Endothelial cell of umbilical vein (primary cell): ENCODE results near the gene ETV3. TPM values are rescaled to one million over a fixed set of nuclear protein-coding genes. Genes with fewer than 3 reads are reported as not detected.

Experiments used
- BruUV-seq: library from RNA; stranded (reverse); fragments of 400-500 nt; replicated peaks from 2 replicates; lab custom pipeline; 2021; lab: Mats Ljungman, UMichigan
- CTCF ChIA-PET: fragments of 300-600, 350-600 bp; sonication (Branson Sonifier 250); formaldehyde crosslinking; loops from one replicate; lab custom pipeline; 2021; ENCODE audit warnings: antibody characterized with exemption, inconsistent platforms; lab: Charles Lee
- POLR2A ChIA-PET: fragments of 300-600, 350-600 bp; sonication (Branson Sonifier 250); formaldehyde crosslinking; loops from one replicate; lab custom pipeline; 2021; ENCODE audit warnings: antibody characterized with exemption, inconsistent platforms; lab: Charles Lee
- DNase-seq: peaks from one replicate; pipeline ENCODE4 v3.0.0-alpha.2; 2011; ENCODE audit warnings: low read depth, low spot score
- FAIRE-seq: peaks from 2 replicates; lab custom pipeline; 2011; peaks lifted over from hg19 to GRCh38; lab: Jason Lieb, UNC
- H2AFZ ChIP-seq: 2 replicates; pipeline ENCODE4 v1.6.0; 2012; ENCODE audit warnings: low read depth, low read length, control low read depth, inconsistent platforms
- H3K27ac ChIP-seq: 2 replicates; pipeline ENCODE4 v1.5.1; 2011; ENCODE audit warnings: low read depth, mild to moderate bottlenecking, control low read depth, low read length, moderate library complexity; ENCODE audit not compliant: insufficient read depth
- H3K27me3 ChIP-seq, 2 experiments: 2 replicates each; pipeline versions ENCODE4 v1.6.0 to v1.6.1; 2011; ENCODE audit warnings: low read length in 2 of 2, mixed read lengths in 1 of 2; ENCODE audit not compliant: control insufficient read depth in 2 of 2, insufficient read depth in 2 of 2
- H3K36me3 ChIP-seq, 2 experiments: 2 replicates in 1 of 2; 3 replicates in 1 of 2; pipeline ENCODE4 v1.5.1; 2011; ENCODE audit warnings: low read length in 2 of 2, mild to moderate bottlenecking in 1 of 2, moderate library complexity in 1 of 2; ENCODE audit not compliant: control insufficient read depth in 2 of 2, insufficient read depth in 2 of 2; ENCODE audit errors: extremely low read depth in 1 of 2
- H3K4me1 ChIP-seq: 3 replicates; pipeline ENCODE4 v1.5.1; 2011; ENCODE audit warnings: mild to moderate bottlenecking, low read length; ENCODE audit not compliant: control insufficient read depth, insufficient read depth; ENCODE audit errors: extremely low read depth
- H3K4me2 ChIP-seq: 2 replicates; pipeline ENCODE4 v1.6.1; 2011; ENCODE audit warnings: low read length, control low read depth, mixed read lengths; ENCODE audit not compliant: insufficient read depth
- H3K4me3 ChIP-seq, 3 experiments: fragments of 200-600 bp in 1 of 3; sonication (generic), shearing (Covaris generic) in 1 of 3; replicated peaks in 1 of 3; 2 replicates each; pipeline ENCODE4 v1.5.1; 2011 to 2016; ENCODE audit warnings: control low read depth in 3 of 3, low read length in 3 of 3, mild to moderate bottlenecking in 2 of 3, inconsistent platforms in 1 of 3, low read depth in 1 of 3, moderate library complexity in 1 of 3; ENCODE audit not compliant: insufficient read depth in 1 of 3
- H3K79me2 ChIP-seq: 2 replicates; pipeline ENCODE4 v1.6.0; 2012; ENCODE audit warnings: low read length, inconsistent platforms; ENCODE audit not compliant: control insufficient read depth, insufficient read depth
- H3K9ac ChIP-seq: replicated peaks from 2 replicates; pipeline ENCODE3; 2011; ENCODE audit warnings: low read length, control low read depth; ENCODE audit not compliant: insufficient read depth; ENCODE audit errors: extremely low read depth
- H3K9me1 ChIP-seq: replicated peaks from 3 replicates; pipeline ENCODE4 v1.6.0; 2011; ENCODE audit warnings: mild to moderate bottlenecking, low read length; ENCODE audit not compliant: control insufficient read depth, insufficient read depth; ENCODE audit errors: extremely low read depth
- H3K9me3 ChIP-seq: replicated peaks from 2 replicates; pipeline ENCODE4 v1.5.1; 2012; ENCODE audit warnings: low read length, inconsistent platforms; ENCODE audit not compliant: control insufficient read depth, insufficient read depth
- H4K20me1 ChIP-seq: replicated peaks from 2 replicates; pipeline ENCODE3; 2011; ENCODE audit warnings: mild to moderate bottlenecking, low read length; ENCODE audit not compliant: control insufficient read depth, insufficient read depth; ENCODE audit errors: extremely low read depth
- CTCF ChIP-seq, 2 donors: IDR thresholded peaks; 1 replicate in 1 of 2; 2 replicates in 1 of 2; pipeline ENCODE4 v1.5.1; 2011; ENCODE audit warnings: low read length in 2 of 2, mild to moderate bottlenecking in 2 of 2, moderate library complexity in 2 of 2, control low read depth in 1 of 2, inconsistent platforms in 1 of 2, low read depth in 1 of 2; ENCODE audit not compliant: insufficient read depth in 1 of 2; ENCODE audit errors: extremely low read depth in 1 of 2
- EZH2 ChIP-seq: IDR thresholded peaks from 2 replicates; pipeline ENCODE4 v1.6.1; 2012; ENCODE audit warnings: borderline replicate concordance, low read depth, mild to moderate bottlenecking, moderate library complexity, low read length, inconsistent platforms; ENCODE audit not compliant: severe bottlenecking
- FOS ChIP-seq: IDR thresholded peaks from 2 replicates; pipeline ENCODE4 v1.6.1; 2011; ENCODE audit warnings: mild to moderate bottlenecking, low read length, moderate library complexity, borderline replicate concordance; ENCODE audit not compliant: insufficient read depth
- GATA2 ChIP-seq: IDR thresholded peaks from 2 replicates; pipeline ENCODE4 v1.7.0; 2011; ENCODE audit warnings: low read depth, mild to moderate bottlenecking, moderate library complexity, mixed read lengths, low read length; ENCODE audit not compliant: insufficient read length, insufficient read depth
- JUN ChIP-seq: IDR thresholded peaks from 2 replicates; pipeline ENCODE4 v1.6.1; 2011; ENCODE audit warnings: borderline replicate concordance, low read depth; ENCODE audit not compliant: insufficient read length, insufficient read depth
- MAX ChIP-seq: IDR thresholded peaks from 2 replicates; pipeline ENCODE4 v1.6.1; 2011; ENCODE audit not compliant: insufficient read depth, insufficient read length
- MYC ChIP-seq: IDR thresholded peaks from one replicate; pipeline ENCODE4 v1.6.1; 2011; ENCODE audit warnings: mild to moderate bottlenecking, low read depth, low read length
- POLR2A ChIP-seq: IDR thresholded peaks from 2 replicates; pipeline ENCODE4 v1.6.1; 2012; ENCODE audit warnings: low read depth, mild to moderate bottlenecking, control low read depth, low read length
- POLR2AphosphoS5 ChIP-seq: IDR thresholded peaks from 2 replicates; pipeline ENCODE4 v1.6.1; 2012; ENCODE audit warnings: low read depth, mild to moderate bottlenecking, control low read depth, low read length, moderate library complexity; ENCODE audit not compliant: insufficient read depth
- dilution Hi-C: fragments of 300-500 bp; cut with MboI; formaldehyde crosslinking; loops from one replicate; pipeline ENCODE4 v1.15.0; 2019; ENCODE audit warnings: low sequenced_read_pairs; ENCODE audit not compliant: extremely low pct_ligation_motif_present
- intact Hi-C: fragments of 100-400 bp; cut with micrococcal nuclease; formaldehyde crosslinking; loops from one replicate; pipeline ENCODE4 v1.10.0; 2022
- polyA plus RNA-seq, 4 experiments: library from polyadenylated mRNA; depleted of rRNA in 3 of 4; stranded (reverse) in 3 of 4; unstranded in 1 of 4; fragments of >200 nt; gene quantifications; 2 replicates each; pipeline versions ENCODE4 v1.2.1 to v1.2.3, GENCODE V29; 2011 to 2012; ENCODE audit warnings: missing spikeins in 1 of 4
- total RNA-seq: library from RNA; stranded (reverse); gene quantifications from 2 replicates; pipeline ENCODE4 v1.2.3, GENCODE V29; 2021

ETV3 gene
- total and polyA plus RNA-seq, 2 donors (not counting 3 experiments of a cell fraction or from before 2014, with no cell fraction given) = 6.8 to 22.3 TPM

GRCh38 chr1:157137046-157137407, 1.2 kb downstream of the ETV3 start:
- peaks cover 6% of the 10 kb centered on the region for H4K20me1 ChIP-seq
- intact Hi-C loops = no loop called here
- DNase-seq = peak; percentile 31
- no peaks in the 10 kb centered on the region for H3K9me3 ChIP-seq
- peaks cover 32% of the 10 kb centered on the region for H3K79me2 ChIP-seq
- H3K4me1 ChIP-seq = peaks cover 17% of the 10 kb centered on the region
- H3K9ac ChIP-seq = peak overlapping the region; percentile 94
- CTCF ChIA-PET = interaction anchor here (1.3 to 7.3 kb wide), 4 partner anchors 15 to 46 kb away, joined by 3 to 96 read pairs (median 45); no protein-coding TSS in a partner anchor
- no peaks in the 10 kb centered on the region for H3K9me1 ChIP-seq
- TSS peak; percentile 42 for BruUV-seq
- H2AFZ ChIP-seq = no peak overlapping the region
- H3K27me3 ChIP-seq = no peaks in the 10 kb centered on the region
- peak overlapping the region; percentile 92 to 99 (median 96) for H3K4me3 ChIP-seq
- dilution Hi-C loops = no loop called here
- H3K36me3 ChIP-seq = peaks cover 20 to 30% of the 10 kb centered on the region in 2 experiments
- H3K4me2 ChIP-seq = peak overlapping the region; percentile 91
- no peak for FAIRE-seq
- TF ChIP-seq MYC = no peak
- no peak for TF ChIP-seq FOS
- TF ChIP-seq MAX = no peak
- TF ChIP-seq CTCF (IDR thresholded peaks at IDR 0.05; ENCODE audit: extremely low read depth in 1 of 2, insufficient read depth in 1 of 2, low read depth in 1 of 2, low read length in 2 of 2) = no peak
- no peak for TF ChIP-seq EZH2
- TF ChIP-seq JUN = no peak
- TF ChIP-seq POLR2AphosphoS5 = no peak
- no peak for TF ChIP-seq POLR2A
- no peak for TF ChIP-seq GATA2
- H3K27ac ChIP-seq = peak overlapping the region; percentile 84
- POLR2A ChIA-PET = interaction anchor here (2.2 kb wide), 1 partner anchor 18 kb away, joined by 7 read pairs; no protein-coding TSS in a partner anchor
